OCI-LY7 (cell line): ENCODE results near the gene LOXHD1. TPM values are rescaled to one million over a fixed set of nuclear protein-coding genes. Genes with fewer than 3 reads are reported as not detected.

Experiments used
- BruUV-seq: library from RNA; stranded (reverse); fragments of 400-500 nt; replicated peaks from 2 replicates; lab custom pipeline; 2021; lab: Mats Ljungman, UMichigan
- CTCF ChIA-PET: fragments of 300-600 bp; sonication (Branson Sonifier 250); formaldehyde crosslinking; loops from one replicate; lab custom pipeline; 2022; ENCODE audit warnings: antibody characterized with exemption; ENCODE audit not compliant: unreplicated experiment; lab: Charles Lee
- POLR2A ChIA-PET: fragments of 300-600 bp; sonication (Branson Sonifier 250); formaldehyde crosslinking; loops from one replicate; lab custom pipeline; 2022; ENCODE audit warnings: antibody characterized with exemption; lab: Charles Lee
- DNase-seq: peaks from one replicate; pipeline ENCODE4 v3.0.0-alpha.2; 2015; ENCODE audit warnings: low spot score
- H2AFZ ChIP-seq: fragments of 200-600 bp; sonication (generic), shearing (Covaris generic); 2 replicates; pipeline ENCODE4 v1.6.1; 2014; ENCODE audit warnings: mild to moderate bottlenecking, antibody characterized with exemption, low read length, moderate library complexity
- H3K27ac ChIP-seq: fragments of 200-600 bp; sonication (generic); 2 replicates; pipeline ENCODE4 v1.5.1; 2014; ENCODE audit warnings: mixed run types, low read depth, mild to moderate bottlenecking, moderate library complexity, low read length, inconsistent platforms; ENCODE audit not compliant: poor library complexity, severe bottlenecking
- H3K36me3 ChIP-seq: fragments of 200-600 bp; sonication (generic); 2 replicates; pipeline ENCODE4 v1.6.1; 2014; ENCODE audit warnings: mild to moderate bottlenecking, antibody characterized with exemption, low read length, moderate library complexity, mixed read lengths; ENCODE audit not compliant: insufficient read depth
- H3K4me1 ChIP-seq: fragments of 200-600 bp; sonication (generic); 2 replicates; pipeline ENCODE4 v1.5.1; 2014; ENCODE audit warnings: mild to moderate bottlenecking, low read length; ENCODE audit not compliant: insufficient read depth, poor library complexity, severe bottlenecking
- H3K4me2 ChIP-seq: fragments of 200-600 bp; sonication (generic); 2 replicates; pipeline ENCODE4 v1.6.1; 2014; ENCODE audit warnings: mild to moderate bottlenecking, low read length
- H3K4me3 ChIP-seq: fragments of 200-600 bp; sonication (generic); 2 replicates; pipeline ENCODE4 v1.5.1; 2014; ENCODE audit warnings: mild to moderate bottlenecking, low read depth, low read length; ENCODE audit not compliant: poor library complexity, severe bottlenecking
- H3K79me2 ChIP-seq: fragments of 200-600 bp; sonication (generic); 2 replicates; pipeline ENCODE4 v1.6.1; 2016; ENCODE audit warnings: low read depth, mild to moderate bottlenecking, low read length, moderate library complexity, mixed read lengths; ENCODE audit not compliant: insufficient read depth
- H3K9me2 ChIP-seq: fragments of 200-600 bp; sonication (generic); 2 replicates; pipeline ENCODE4 v1.6.1; 2016; ENCODE audit warnings: mild to moderate bottlenecking, low read length, mixed read lengths; ENCODE audit not compliant: insufficient read depth
- H3K9me3 ChIP-seq: fragments of 200-600 bp; sonication (generic); 2 replicates; pipeline ENCODE4 v1.6.1; 2014; ENCODE audit warnings: mild to moderate bottlenecking, mixed run types, low read length, mixed read lengths
- H4K20me1 ChIP-seq: fragments of 200-600 bp; sonication (generic); 2 replicates; pipeline ENCODE4 v1.6.1; 2014; ENCODE audit warnings: mild to moderate bottlenecking, antibody characterized with exemption, low read length, moderate library complexity, mixed read lengths; ENCODE audit not compliant: insufficient read depth
- CTCF ChIP-seq: fragments of 200-600 bp; sonication (generic); conservative IDR thresholded peaks from 2 replicates; pipeline ENCODE4 v1.5.1; 2014; ENCODE audit warnings: mild to moderate bottlenecking, antibody characterized with exemption, low read length, moderate library complexity, mixed read lengths
- EZH2phosphoT487 ChIP-seq: fragments of 200-600 bp; sonication (generic); IDR thresholded peaks from 2 replicates; pipeline ENCODE4 v1.6.1; 2018; ENCODE audit warnings: low read depth, borderline replicate concordance, mild to moderate bottlenecking, mixed run types, antibody characterized with exemption, low read length, moderate library complexity, mixed read lengths
- intact Hi-C: fragments of 100-400 bp; cut with micrococcal nuclease; formaldehyde crosslinking; loops from one replicate; pipeline ENCODE4 v1.10.0; 2022; ENCODE audit not compliant: unreplicated experiment
- total RNA-seq, 2 experiments: library from RNA; depleted of rRNA in 1 of 2; stranded (reverse); fragments of >200 nt in 1 of 2; shearing (Covaris generic) in 1 of 2; gene quantifications; 2 replicates each; pipeline ENCODE4 v1.2.3, GENCODE V29; 2014 to 2022

LOXHD1 gene
- total RNA-seq, 2 experiments from 2014 or later: not detected

DNA sequence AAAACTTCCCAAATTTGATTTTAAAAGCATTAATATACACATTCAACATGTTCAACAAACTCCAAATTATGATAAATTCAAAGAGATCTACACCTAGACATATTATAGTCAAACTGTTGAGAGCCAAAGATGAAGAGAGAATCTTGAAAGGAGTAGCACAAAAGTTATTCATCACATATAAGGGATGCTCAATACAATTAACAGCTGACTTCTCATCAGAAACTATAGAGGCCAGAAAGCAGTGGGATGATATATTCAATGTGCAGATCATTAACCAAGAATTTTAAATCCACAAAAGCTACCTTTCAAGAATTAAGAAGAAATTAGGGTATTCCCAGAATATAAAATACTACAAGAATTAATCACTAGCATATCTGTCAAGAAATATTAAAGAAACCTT lies 75.4 kb downstream of the LOXHD1 start:
- H2AFZ ChIP-seq: no peak overlapping the region
- no peaks in the 10 kb centered on the region for H3K9me2 ChIP-seq
- CTCF ChIA-PET: no interaction called here
- no peak overlapping the region for H3K27ac ChIP-seq
- H3K4me2 ChIP-seq: no peak overlapping the region
- no peak for TF ChIP-seq CTCF
- TF ChIP-seq EZH2phosphoT487: no peak
- no peaks in the 10 kb centered on the region for H3K9me3 ChIP-seq
- H3K4me1 ChIP-seq: no peaks in the 10 kb centered on the region
- H4K20me1 ChIP-seq: no peaks in the 10 kb centered on the region
- no TSS peak for BruUV-seq
- intact Hi-C loops: no loop called here
- POLR2A ChIA-PET: no interaction called here
- no peak for DNase-seq
- no peak overlapping the region for H3K4me3 ChIP-seq
- H3K36me3 ChIP-seq: no peaks in the 10 kb centered on the region
- no peaks in the 10 kb centered on the region for H3K79me2 ChIP-seq

GRCh38 chr18:46578987-46579386 lies 78.0 kb downstream of the LOXHD1 start:
- no peak for DNase-seq
- Histone ChIP-seq H3K4me3 (no peak overlapping the region), H2AFZ (no peak overlapping the region), H3K4me2 (no peak overlapping the region), H4K20me1 (no peaks in the 10 kb centered on the region), H3K36me3 (no peaks in the 10 kb centered on the region), H3K4me1 (no peaks in the 10 kb centered on the region), H3K9me2 (no peaks in the 10 kb centered on the region), H3K79me2 (no peaks in the 10 kb centered on the region), H3K27ac (no peak overlapping the region), H3K9me3 (no peaks in the 10 kb centered on the region)
- BruUV-seq: no TSS peak
- intact Hi-C loops: no loop called here
- no peak for TF ChIP-seq CTCF
- TF ChIP-seq EZH2phosphoT487: no peak
- POLR2A ChIA-PET: no interaction called here
- CTCF ChIA-PET: no interaction called here

DNA sequence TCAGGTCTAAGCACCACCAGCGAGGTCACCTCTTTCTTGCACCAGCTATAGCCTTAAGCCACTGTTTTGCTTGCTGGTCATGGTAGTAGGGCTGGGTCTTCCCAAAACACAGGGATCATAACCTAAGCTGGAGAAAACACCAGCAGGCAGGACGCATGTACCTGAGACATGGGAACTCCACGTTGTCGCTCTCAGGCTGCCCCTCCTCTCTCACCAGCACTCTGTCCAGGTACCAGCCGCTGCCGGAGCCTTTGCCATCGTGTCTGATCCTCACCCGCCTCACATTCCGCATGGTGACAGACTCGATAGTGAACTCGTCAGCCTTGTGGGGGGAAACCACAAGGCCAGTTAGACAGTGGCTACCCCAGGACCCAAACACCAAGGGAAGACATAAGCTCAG lies 79.5 kb downstream of the LOXHD1 start:
- H2AFZ ChIP-seq: no peak overlapping the region
- no peaks in the 10 kb centered on the region for H3K36me3 ChIP-seq
- intact Hi-C loops: no loop called here
- no peaks in the 10 kb centered on the region for H3K4me1 ChIP-seq
- no TSS peak for BruUV-seq
- ChIA-PET POLR2A (no interaction called here), CTCF (no interaction called here)
- H3K4me2 ChIP-seq: no peak overlapping the region
- H3K79me2 ChIP-seq: no peaks in the 10 kb centered on the region
- no peaks in the 10 kb centered on the region for H3K9me3 ChIP-seq
- H3K9me2 ChIP-seq: no peaks in the 10 kb centered on the region
- no peak for TF ChIP-seq CTCF
- TF ChIP-seq EZH2phosphoT487: no peak
- DNase-seq: no peak
- H3K27ac ChIP-seq: no peak overlapping the region
- no peaks in the 10 kb centered on the region for H4K20me1 ChIP-seq
- no peak overlapping the region for H3K4me3 ChIP-seq
